HuH-7 (cell line): ENCODE results near the gene OGN.
"Not testable (repeated sequence)": the region's sequence is repeated elsewhere in the genome, so short reads cannot be mapped to it uniquely, and the experiment has no call there.

ENCODE experiments used
- DNase-seq: peaks from one replicate; pipeline ENCODE4 v3.0.0; 2011; ENCODE audit warnings: low spot score

OGN gene, protein sequence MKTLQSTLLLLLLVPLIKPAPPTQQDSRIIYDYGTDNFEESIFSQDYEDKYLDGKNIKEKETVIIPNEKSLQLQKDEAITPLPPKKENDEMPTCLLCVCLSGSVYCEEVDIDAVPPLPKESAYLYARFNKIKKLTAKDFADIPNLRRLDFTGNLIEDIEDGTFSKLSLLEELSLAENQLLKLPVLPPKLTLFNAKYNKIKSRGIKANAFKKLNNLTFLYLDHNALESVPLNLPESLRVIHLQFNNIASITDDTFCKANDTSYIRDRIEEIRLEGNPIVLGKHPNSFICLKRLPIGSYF

GRCh38 chr9:92404042-92404836 is at the start of gene OGN:
TSS of gene OGN (minus strand) at chr9:92404578. CDS start at chr9:92403407, 1,171 bp downstream.
- DNase-seq = no peak

- no peak for DNase-seq
Measured at GRCh38 chr9:92446536-92446935, 42.2 kb upstream of the OGN start.

- no peak for DNase-seq
Measured at GRCh38 chr9:92444841-92445240, 40.5 kb upstream of the OGN start.

GRCh38 chr9:92440751-92441046 is 36.3 kb upstream of the OGN start:
- DNase-seq = no peak

GRCh38 chr9:92439921-92440750 is 35.8 kb upstream of the OGN start:
- no peak for DNase-seq

GRCh38 chr9:92438900-92439526 is 34.6 kb upstream of the OGN start:
- no peak for DNase-seq

- no peak for DNase-seq
Measured at GRCh38 chr9:92435263-92435662, 30.9 kb upstream of the OGN start.

GRCh38 chr9:92432972-92433548 is 28.7 kb upstream of the OGN start:
- DNase-seq = no peak

DNA sequence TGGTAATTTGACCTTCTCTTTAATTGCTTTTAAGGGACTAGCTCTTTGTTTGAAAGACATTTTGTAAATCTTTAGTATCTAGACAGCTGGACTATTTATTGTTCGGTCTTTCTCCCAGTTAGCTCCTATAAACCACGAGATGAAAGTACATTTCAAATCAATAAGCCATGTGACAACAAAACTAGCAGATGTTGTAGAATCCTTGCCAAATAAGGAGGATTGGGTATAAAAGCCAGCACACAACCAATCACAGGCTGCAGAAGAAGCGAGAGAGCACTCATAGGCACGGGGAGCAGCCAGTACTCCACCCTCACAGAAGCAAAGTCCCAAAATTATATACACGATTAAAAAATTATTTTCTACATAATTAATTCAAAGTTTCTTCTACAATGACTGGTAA is 28.0 kb upstream of the OGN start:
- no peak for DNase-seq

DNA sequence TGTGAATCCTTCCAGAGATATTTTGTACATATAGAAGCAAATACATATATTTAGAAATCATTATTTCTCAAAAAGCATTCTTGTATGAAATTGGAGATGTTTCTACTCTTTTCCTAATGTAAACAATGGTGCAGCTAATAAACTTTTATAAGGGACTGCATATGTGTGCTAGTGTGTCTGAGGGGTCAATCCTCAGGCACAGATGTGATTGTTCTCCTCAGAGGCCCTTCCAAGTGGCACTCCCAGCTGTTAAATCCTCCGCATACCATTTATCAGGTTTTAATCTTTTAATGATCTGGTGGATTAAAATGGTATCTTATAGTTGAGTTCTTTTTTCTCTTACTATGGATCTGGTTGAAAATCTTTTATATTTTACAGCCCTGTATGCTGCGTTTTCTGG is 25.5 kb upstream of the OGN start:
- DNase-seq = no peak

- DNase-seq = no peak
Measured at GRCh38 chr9:92426501-92427145, 22.2 kb upstream of the OGN start.

GRCh38 chr9:92425474-92425873 is 21.1 kb upstream of the OGN start:
- DNase-seq = no peak

GRCh38 chr9:92424340-92424739 is 20.0 kb upstream of the OGN start, which contains the start of gene OMD:
TSS of gene OMD (minus strand) at chr9:92424471. CDS start at chr9:92417558, 6,913 bp downstream.
- DNase-seq = no peak

- no peak for DNase-seq
Measured at GRCh38 chr9:92423612-92424011, 19.2 kb upstream of the OGN start.

GRCh38 chr9:92422611-92423338 is 18.4 kb upstream of the OGN start:
- no peak for DNase-seq

DNA sequence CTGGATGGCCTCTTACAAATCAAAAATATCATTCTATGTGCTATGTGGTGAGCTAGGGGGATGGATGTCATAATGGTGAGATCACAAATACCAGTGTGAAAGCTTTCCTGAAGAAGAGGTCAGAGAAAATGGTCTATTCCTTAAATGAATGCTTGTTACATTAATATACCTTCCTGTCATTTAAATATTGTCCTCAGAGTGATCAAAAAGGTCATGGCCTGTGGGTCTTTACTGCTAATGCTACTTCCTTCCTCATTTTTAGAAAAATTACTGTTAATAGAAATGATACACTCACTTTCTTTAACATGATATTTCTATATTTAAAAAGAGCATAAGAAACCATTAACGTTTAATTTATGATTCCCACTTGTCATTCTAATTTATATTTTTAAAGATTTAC is 10.2 kb upstream of the OGN start:
- no peak for DNase-seq

DNA sequence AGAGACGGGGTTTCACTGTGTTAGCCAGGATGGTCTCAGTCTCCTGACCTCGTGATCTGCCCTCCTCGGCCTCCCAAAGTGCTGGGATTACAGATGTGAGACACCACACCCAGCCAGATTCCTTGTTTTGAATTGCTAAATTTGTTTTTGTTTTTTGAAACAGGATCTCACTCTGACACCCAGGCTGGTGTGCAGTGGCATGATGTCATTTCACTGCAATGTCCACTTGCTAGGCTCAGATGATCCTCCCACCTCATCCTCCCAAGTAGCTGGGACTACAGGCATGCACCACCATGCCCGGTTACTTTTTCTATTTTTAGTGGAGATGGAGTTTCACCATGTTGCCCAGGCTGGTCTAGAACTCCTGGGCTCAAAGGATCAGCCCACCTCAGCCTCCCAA is 6.8 kb upstream of the OGN start:
- DNase-seq = not testable (repeated sequence)

DNA sequence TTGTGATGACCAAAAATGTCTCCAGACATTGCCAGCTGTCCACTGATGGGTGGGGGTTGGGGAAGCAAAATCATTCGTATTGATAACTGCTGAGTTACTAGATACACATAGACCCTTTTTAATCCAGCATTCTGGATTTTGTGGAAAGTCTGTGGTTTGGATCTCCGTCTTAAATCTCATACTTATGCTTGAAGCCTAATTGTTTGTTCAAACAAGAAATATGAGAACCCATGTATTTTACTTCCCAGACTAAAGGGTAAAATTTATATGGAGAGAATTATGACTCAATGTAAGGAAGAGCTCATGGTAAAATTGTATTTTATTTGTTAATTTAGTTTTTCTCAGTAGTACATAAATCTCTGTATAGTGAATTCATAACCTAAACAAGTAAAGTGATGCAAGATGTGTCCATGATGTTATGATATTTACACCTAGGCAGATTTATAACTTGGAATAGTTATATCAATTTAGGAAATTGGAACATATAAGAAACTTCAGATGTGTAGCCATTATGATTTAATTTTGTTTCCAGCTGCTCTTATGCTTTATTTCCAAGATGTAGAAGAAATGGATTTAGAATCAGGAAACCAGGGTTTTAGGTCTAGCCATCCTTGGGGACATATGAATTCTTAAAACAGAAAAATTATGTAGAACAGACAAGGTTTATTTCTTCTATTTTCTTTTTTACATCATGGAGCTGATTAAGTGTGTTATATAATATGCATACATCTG is 4.5 kb upstream of the OGN start:
- no peak for DNase-seq

DNA sequence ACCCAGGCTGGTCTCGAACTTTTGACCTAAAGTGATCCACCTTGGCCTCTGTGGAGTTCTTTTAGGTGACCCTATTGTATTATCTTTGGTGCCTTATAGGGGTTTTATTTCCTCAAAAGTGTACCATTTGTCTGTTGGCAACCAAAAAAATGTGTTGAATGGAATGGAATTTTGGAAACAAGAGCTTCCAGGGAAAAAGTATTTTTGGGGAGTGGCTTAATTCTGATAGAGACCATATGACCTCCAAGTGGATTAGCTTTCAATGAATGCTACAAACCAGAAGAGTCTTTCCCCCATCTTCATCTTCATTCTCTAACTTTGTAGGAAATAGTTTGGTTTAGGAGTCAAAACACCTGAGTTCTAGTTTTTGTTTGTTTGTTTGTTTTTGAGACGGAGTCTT is 3.4 kb upstream of the OGN start:
- no peak for DNase-seq

DNA sequence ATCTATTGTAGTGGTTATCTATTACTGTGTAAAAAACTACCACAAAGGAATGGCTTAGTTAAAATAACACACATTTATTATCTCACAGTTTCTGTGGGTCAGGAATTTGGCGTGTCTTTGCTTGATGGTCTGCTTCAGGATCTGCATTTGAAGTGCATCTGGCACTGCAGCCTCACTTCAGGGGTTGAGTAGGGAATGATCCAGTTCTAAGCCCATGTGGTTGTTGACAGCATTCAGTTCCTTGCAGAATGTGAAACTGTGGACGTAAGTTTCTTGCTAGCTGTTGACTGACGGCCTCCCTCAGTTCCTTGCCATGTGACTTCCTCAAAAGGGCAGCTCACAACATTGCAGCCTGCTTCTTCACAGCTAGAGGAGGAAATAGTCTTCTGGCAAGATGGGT is 2.1 kb upstream of the OGN start:
- DNase-seq = no peak
